K562 (cell line): Measurements from ENCODE around the gene CALU. TPM values are rescaled to one million over a fixed set of nuclear protein-coding genes. Genes with fewer than 3 reads are reported as not detected.
A peak's percentile ranks its signal among the peaks of the same experiment; 100 is the strongest.

Source experiments
- ARID4B ChIP-seq: sonication (generic); formaldehyde crosslinking; IDR thresholded peaks from 2 replicates; pipeline ENCODE4 v1.8.0; 2022; ENCODE audit warnings: mild to moderate bottlenecking, missing genetic modification reagents
- ATF6 ChIP-seq: sonication (generic); formaldehyde crosslinking; IDR thresholded peaks from 2 replicates; pipeline ENCODE4 v1.4.0; 2020; ENCODE audit warnings: mild to moderate bottlenecking, missing genetic modification reagents
- CBFA2T3 ChIP-seq: fragments of 450-650 bp; IDR thresholded peaks from 2 replicates; pipeline ENCODE4 v1.6.1; 2017
- CBFB ChIP-seq: sonication (generic); formaldehyde crosslinking; IDR thresholded peaks from 2 replicates; pipeline ENCODE4 v1.4.0; 2020; ENCODE audit warnings: mild to moderate bottlenecking, missing genetic modification reagents
- FOXK2 ChIP-seq, 2 experiments: fragments of 450-650 bp; IDR thresholded peaks in 1 of 2; conservative IDR thresholded peaks in 1 of 2; 2 replicates each; pipeline ENCODE4 v1.6.1; 2016; ENCODE audit warnings: low read depth in 2 of 2, mild to moderate bottlenecking in 1 of 2
- FOXM1 ChIP-seq, 2 experiments: fragments of 450-650 bp in 1 of 2; sonication (generic) in 1 of 2; formaldehyde crosslinking in 1 of 2; IDR thresholded peaks; 2 replicates each; pipeline versions ENCODE4 v1.6.1 to v1.9.0; 2017 to 2022; ENCODE audit warnings: low read depth in 2 of 2, mild to moderate bottlenecking in 2 of 2, missing genetic modification reagents in 1 of 2, moderate library complexity in 1 of 2
- KAT2B ChIP-seq: IDR thresholded peaks from one replicate; pipeline ENCODE4 v1.6.1; 2012; ENCODE audit warnings: low read depth, mild to moderate bottlenecking, control low read depth, inconsistent platforms, low read length, moderate library complexity
- LARP7 ChIP-seq: fragments of 450-650 bp; IDR thresholded peaks from 2 replicates; pipeline ENCODE4 v1.6.1; 2016
- MTA1 ChIP-seq: fragments of 450-650 bp; IDR thresholded peaks from 2 replicates; pipeline ENCODE4 v1.6.1; 2017; ENCODE audit warnings: borderline replicate concordance
- PHTF2 ChIP-seq: fragments of 250-450 bp; sonication (Bioruptor Pico); IDR thresholded peaks from 2 replicates; pipeline ENCODE4 v1.5.0; 2021; ENCODE audit warnings: mild to moderate bottlenecking
- POLR2A ChIP-seq: fragments of 450-650 bp; conservative IDR thresholded peaks from 2 replicates; pipeline ENCODE4 v1.6.1; 2016
- RFX1 ChIP-seq: fragments of 450-650 bp; IDR thresholded peaks from 2 replicates; pipeline ENCODE4 v1.6.1; 2016; ENCODE audit warnings: mild to moderate bottlenecking, moderate library complexity
- RHOXF2B ChIP-seq: fragments of 250-450 bp; sonication (Bioruptor Pico); conservative IDR thresholded peaks from 2 replicates; pipeline ENCODE4 v1.5.1; 2021
- SMC3 ChIP-seq: conservative IDR thresholded peaks from 2 replicates; pipeline ENCODE4 v1.6.1; 2011; ENCODE audit warnings: low read depth, low read length, improper control_type of control experiment; ENCODE audit not compliant: insufficient read depth
- TCF7 ChIP-seq: sonication (generic); IDR thresholded peaks from 2 replicates; pipeline ENCODE4 v1.6.1; 2016; ENCODE audit warnings: antibody characterized with exemption, borderline replicate concordance
- U2AF2 ChIP-seq: fragments of 200-400 bp; formaldehyde crosslinking; optimal IDR thresholded peaks from 2 replicates; pipeline ENCODE3; 2017; ENCODE audit warnings: low read depth, mild to moderate bottlenecking, low read length
- UBTF ChIP-seq, 2 experiments: IDR thresholded peaks; 2 replicates each; pipeline ENCODE4 v1.6.1; 2012; ENCODE audit warnings: improper control_type of control experiment in 2 of 2, low read depth in 2 of 2, low read length in 2 of 2, borderline replicate concordance in 1 of 2
- ZBED1 ChIP-seq: IDR thresholded peaks from 2 replicates; pipeline ENCODE4 v1.6.1; 2014
- ZNF212 ChIP-seq: fragments of 450-650 bp; formaldehyde crosslinking; IDR thresholded peaks from 2 replicates; pipeline ENCODE4 v1.4.0; 2020; ENCODE audit warnings: mild to moderate bottlenecking
- ZNF511 ChIP-seq: sonication (generic); formaldehyde crosslinking; IDR thresholded peaks from 2 replicates; pipeline ENCODE4 v1.8.0; 2022; ENCODE audit warnings: mild to moderate bottlenecking, missing genetic modification reagents
- polyA plus RNA-seq, 8 experiments: library from polyadenylated mRNA; depleted of rRNA in 4 of 8; stranded (reverse) in 5 of 8; unstranded in 3 of 8; fragments of >200 nt; fragmentation: Nextera tagmentation in 2 of 8; fragmentation: Illumina TruSeq in 1 of 8; extraction: Ambion mirVana in 2 of 8; extraction: Trizol in 1 of 8; gene quantifications; 2 replicates each; pipeline versions ENCODE4 v1.2.1 to v1.2.3, GENCODE V29; 2011 to 2014; ENCODE audit warnings: inconsistent platforms in 1 of 8, missing spikeins in 1 of 8
- total RNA-seq, 7 experiments: library from RNA; depleted of rRNA in 6 of 7; stranded (reverse); fragments of >200 nt in 6 of 7; fragmentation: Illumina TruSeq in 2 of 7; extraction: Trizol in 2 of 7; gene quantifications; 2 replicates each; pipeline versions ENCODE4 v1.2.1 to v1.2.3, GENCODE V29; 2011 to 2021; ENCODE audit warnings: low replicate concordance in 1 of 7

The CALU gene
- total and polyA plus RNA-seq, 9 of the 15 experiments (the other 6 are each of a cell fraction or from before 2014, with no cell fraction given): 166 to 286 (median 215) TPM

- TF ChIP-seq PHTF2 (CRISPR knock-in tag) (no peak), LARP7 (no peak), ZBED1 (0 out of 2 replicates have a peak, but pooled peaks have one; percentile 7), FOXM1 (IDR thresholded peaks at IDR 0.05; ENCODE audit: low read depth) (no peak), FOXM1 (CRISPR knock-in tag; IDR thresholded peaks at IDR 0.05; ENCODE audit: low read depth) (0 out of 2 replicates have a peak, but pooled peaks have one; percentile 48), ZNF511 (no peak), POLR2A (no peak), SMC3 (no peak), ZNF212 (CRISPR knock-in tag) (no peak), RFX1 (peak; percentile 50), UBTF (IDR thresholded peaks at IDR 0.05; ENCODE audit: borderline replicate concordance in 1 of 2, low read depth in 2 of 2, low read length in 2 of 2) (no peak), FOXK2 (conservative IDR thresholded peaks at IDR 0.05 in 1 of 2, IDR thresholded peaks at IDR 0.05 in 1 of 2; ENCODE audit: low read depth in 2 of 2) (no peak), CBFA2T3 (0 out of 2 replicates have a peak, but pooled peaks have one; percentile 2), MTA1 (no peak), KAT2B (no peak), CBFB (peak; percentile 57; the same call in 1 of the 2 replicates), ARID4B (no peak), U2AF2 (no peak), RHOXF2B (CRISPR knock-in tag) (no peak), TCF7 (0 out of 2 replicates have a peak, but pooled peaks have one; percentile 6), ATF6 (CRISPR knock-in tag) (0 out of 2 replicates have a peak, but pooled peaks have one; percentile 12)
These were observed 72.7 kb downstream of the CALU start (continued) for GRCh38 chr7:128811631-128812430.
